ENCODE results near the gene PPT1. TPM values are rescaled to one million over a fixed set of nuclear protein-coding genes. Genes with fewer than 3 reads are reported as not detected.

PPT1 gene
- total and polyA plus RNA-seq, 2 of the 13 experiments (the other 11 are each of a cell fraction or from before 2014, with no cell fraction given), result 129 TPM

- TF ChIP-seq THAP9 (CRISPR knock-in tag; IDR thresholded peaks at IDR 0.05; ENCODE audit: borderline replicate concordance) (peak; percentile 87; the same call in 1 of the 2 replicates), CBFB (CRISPR knock-in tag; IDR thresholded peaks at IDR 0.05) (peak; percentile 81), ZNF607 (CRISPR knock-in tag; IDR thresholded peaks at IDR 0.05; ENCODE audit: borderline replicate concordance) (peak; percentile 81), ZNF280D (CRISPR knock-in tag; IDR thresholded peaks at IDR 0.05) (peak; percentile 78), GTF3A (CRISPR knock-in tag; conservative IDR thresholded peaks at IDR 0.05) (no peak), XRCC5 (optimal IDR thresholded peaks at IDR 0.05; ENCODE audit: low read length) (peak; percentile 77), ZNF3 (CRISPR knock-in tag; IDR thresholded peaks at IDR 0.05) (no peak), ZNF335 (CRISPR knock-in tag; IDR thresholded peaks at IDR 0.05) (peak; percentile 72; the same call in 1 of the 2 replicates), MBNL3 (CRISPR knock-in tag; conservative IDR thresholded peaks at IDR 0.05) (no peak), STAT6 (CRISPR knock-in tag; IDR thresholded peaks at IDR 0.05; ENCODE audit: borderline replicate concordance) (no peak), HOXA9 (CRISPR knock-in tag; IDR thresholded peaks at IDR 0.05; ENCODE audit: borderline replicate concordance) (peak; percentile 66; the same call in 1 of the 2 replicates), SOX5 (CRISPR knock-in tag; IDR thresholded peaks at IDR 0.05; ENCODE audit: borderline replicate concordance) (peak; percentile 26; the same call in 1 of the 2 replicates), ZXDC (CRISPR knock-in tag; IDR thresholded peaks at IDR 0.05) (0 out of 2 replicates have a peak, but pooled peaks have one; percentile 64), RARA (CRISPR knock-in tag; IDR thresholded peaks at IDR 0.05) (peak; percentile 22; the same call in 1 of the 2 replicates), NR2F2 (IDR thresholded peaks at IDR 0.05; ENCODE audit: borderline replicate concordance, low read depth) (no peak), HNF4G (IDR thresholded peaks at IDR 0.05; ENCODE audit: borderline replicate concordance, low read depth, low read length) (no peak), HNF4G (CRISPR knock-in tag; IDR thresholded peaks at IDR 0.05; ENCODE audit: borderline replicate concordance, low read depth) (no peak; the same call in 1 of the 2 replicates)
These were observed at the start of gene PPT1 (continued) for GRCh38 chr1:40096977-40097782.
